Right atrium auricular region (tissue), 2 donors: ENCODE results near the gene TRDMT1. TPM values are rescaled to one million over a fixed set of nuclear protein-coding genes. Genes with fewer than 3 reads are reported as not detected.

Experiments
- DNase-seq: peaks from one replicate; pipeline ENCODE4 v3.0.0-alpha.2; 2019; ENCODE audit warnings: low spot score
- H3K27ac ChIP-seq, 2 donors: fragments of 200-600 bp; sonication (generic); 1 replicate in 1 of 2; 2 replicates in 1 of 2; pipeline ENCODE4 v1.5.1; 2016 to 2019
- H3K27me3 ChIP-seq, 2 donors: fragments of 200-600 bp; sonication (generic); one replicate each; pipeline versions ENCODE4 v1.5.1 to v1.6.0; 2017 to 2019
- H3K36me3 ChIP-seq: fragments of 200-600 bp; sonication (generic); one replicate; pipeline ENCODE4 v1.5.1; 2016
- H3K4me1 ChIP-seq, 2 donors: fragments of 200-600 bp; sonication (generic); one replicate each; pipeline versions ENCODE4 v1.5.1 to v1.6.0; 2017 to 2019
- H3K4me3 ChIP-seq, 2 donors: fragments of 200-600 bp; sonication (generic); 1 replicate in 1 of 2; 2 replicates in 1 of 2; pipeline ENCODE4 v1.5.1; 2017 to 2019; ENCODE audit warnings: mild to moderate bottlenecking in 1 of 2, moderate library complexity in 1 of 2
- H3K9me3 ChIP-seq, 2 donors: fragments of 200-600 bp; sonication (generic); one replicate each; pipeline ENCODE4 v1.5.1; 2019
- CTCF ChIP-seq, 2 donors: fragments of 200-600 bp; sonication (generic); IDR thresholded peaks; one replicate each; pipeline ENCODE4 v1.5.1; 2019; ENCODE audit warnings: antibody characterized with exemption in 2 of 2
- total RNA-seq, 2 donors: library from RNA; depleted of rRNA; stranded (reverse); fragments of >200 nt; gene quantifications; one replicate each; pipeline ENCODE4 v1.1.0, GENCODE V29; 2016

Gene TRDMT1
- total RNA-seq, 2 donors from 2014 or later: 3.8 to 5.0 TPM

- peaks cover 39% of the 10 kb centered on the region for H3K36me3 ChIP-seq
- H3K9me3 ChIP-seq: no peaks in the 10 kb centered on the region
- DNase-seq: peak; percentile 80
- peak overlapping the region; percentile 18 to 48 for H3K27ac ChIP-seq
- H3K4me1 ChIP-seq: peaks cover 0 to 26% of the 10 kb centered on the region in 2 donors
- no peaks in the 10 kb centered on the region for H3K27me3 ChIP-seq
- no peak for TF ChIP-seq CTCF (IDR thresholded peaks at IDR 0.05)
- no peak overlapping the region for H3K4me3 ChIP-seq
These were observed 37.2 kb upstream of the TRDMT1 start for GRCh38 chr10:17238445-17239291.

- peak overlapping the region in 1 of 2 donors; percentile 48 for H3K27ac ChIP-seq
- no peak for TF ChIP-seq CTCF (IDR thresholded peaks at IDR 0.05)
- DNase-seq: no peak
- no peak overlapping the region for H3K4me3 ChIP-seq
- no peaks in the 10 kb centered on the region for H3K9me3 ChIP-seq
- peaks cover 46% of the 10 kb centered on the region for H3K36me3 ChIP-seq
- H3K4me1 ChIP-seq: peaks cover 0 to 33% of the 10 kb centered on the region in 2 donors
- no peaks in the 10 kb centered on the region for H3K27me3 ChIP-seq
These were observed 36.5 kb upstream of the TRDMT1 start for GRCh38 chr10:17237915-17238444.

- H3K4me3 ChIP-seq: no peak overlapping the region
- no peaks in the 10 kb centered on the region for H3K9me3 ChIP-seq
- DNase-seq: no peak
- no peaks in the 10 kb centered on the region for H3K27me3 ChIP-seq
- H3K4me1 ChIP-seq: peaks cover 0 to 40% of the 10 kb centered on the region in 2 donors
- H3K27ac ChIP-seq: no peak overlapping the region
- H3K36me3 ChIP-seq: peaks cover 54% of the 10 kb centered on the region
- TF ChIP-seq CTCF (IDR thresholded peaks at IDR 0.05): no peak
These were observed 35.7 kb upstream of the TRDMT1 start for GRCh38 chr10:17237149-17237527.

- no peaks in the 10 kb centered on the region for H3K9me3 ChIP-seq
- H3K27me3 ChIP-seq: no peaks in the 10 kb centered on the region
- no peak for DNase-seq
- H3K4me3 ChIP-seq: no peak overlapping the region
- H3K4me1 ChIP-seq: peaks cover 0 to 44% of the 10 kb centered on the region in 2 donors
- H3K27ac ChIP-seq: no peak overlapping the region
- peaks cover 59% of the 10 kb centered on the region for H3K36me3 ChIP-seq
- no peak for TF ChIP-seq CTCF (IDR thresholded peaks at IDR 0.05)
These were observed 35.1 kb upstream of the TRDMT1 start for GRCh38 chr10:17236468-17237148.

- peaks cover 0 to 44% of the 10 kb centered on the region in 2 donors for H3K4me1 ChIP-seq
- peak overlapping the region; percentile 12 to 41 for H3K27ac ChIP-seq
- no peaks in the 10 kb centered on the region for H3K9me3 ChIP-seq
- DNase-seq: no peak
- H3K4me3 ChIP-seq: peak overlapping the region in 1 of 2 donors; percentile 4
- no peaks in the 10 kb centered on the region for H3K27me3 ChIP-seq
- no peak for TF ChIP-seq CTCF (IDR thresholded peaks at IDR 0.05)
- peaks cover 71% of the 10 kb centered on the region for H3K36me3 ChIP-seq
These were observed 33.7 kb upstream of the TRDMT1 start for GRCh38 chr10:17235136-17235535.
